GM10847 (cell line): ENCODE data around the gene RDH16.

Source experiments
- POLR2A ChIP-seq: IDR thresholded peaks from 2 replicates; pipeline ENCODE4 v1.6.1; 2011; ENCODE audit not compliant: insufficient read length; ENCODE audit errors: extremely low read depth

The RDH16 gene, protein sequence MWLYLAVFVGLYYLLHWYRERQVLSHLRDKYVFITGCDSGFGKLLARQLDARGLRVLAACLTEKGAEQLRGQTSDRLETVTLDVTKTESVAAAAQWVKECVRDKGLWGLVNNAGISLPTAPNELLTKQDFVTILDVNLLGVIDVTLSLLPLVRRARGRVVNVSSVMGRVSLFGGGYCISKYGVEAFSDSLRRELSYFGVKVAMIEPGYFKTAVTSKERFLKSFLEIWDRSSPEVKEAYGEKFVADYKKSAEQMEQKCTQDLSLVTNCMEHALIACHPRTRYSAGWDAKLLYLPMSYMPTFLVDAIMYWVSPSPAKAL

GRCh38 chr12:56957229-56958052 is at the start of gene RDH16:
Gene RDH16 (minus strand): TSS chr12:56957608. CDS start chr12:56957462, 146 bp downstream.
- no peak for TF ChIP-seq POLR2A

GRCh38 chr12:57006809-57007475 is 49.5 kb upstream of the RDH16 start:
- TF ChIP-seq POLR2A, result no peak

GRCh38 chr12:57005980-57006808 is 48.8 kb upstream of the RDH16 start, which contains the start of gene ZBTB39:
Gene ZBTB39 (minus strand): TSS chr12:57006546. CDS start chr12:57004917, 1,629 bp downstream.
- TF ChIP-seq POLR2A, result peak; percentile 65

- TF ChIP-seq POLR2A, result no peak
Observed at GRCh38 chr12:57004651-57005050, 47.2 kb upstream of the RDH16 start.

DNA sequence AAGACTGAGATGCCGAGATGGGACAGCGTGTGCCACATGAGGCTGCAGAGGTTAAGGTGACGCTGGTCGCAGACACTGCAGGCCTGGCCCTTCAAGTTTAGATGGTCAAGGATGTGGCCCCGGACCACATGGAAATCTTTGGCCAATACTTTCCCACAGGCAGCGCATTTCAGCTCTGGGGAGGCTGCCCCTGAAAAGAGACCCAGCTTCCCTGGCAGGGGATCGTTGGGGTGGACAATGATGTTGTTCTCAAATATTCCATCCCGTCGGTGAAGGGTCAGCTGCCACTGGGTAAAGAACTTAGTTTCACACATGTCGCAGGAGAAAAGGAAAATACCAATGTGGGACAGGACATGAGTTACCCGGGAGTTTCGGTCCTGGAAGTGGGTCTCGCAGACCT is 46.0 kb upstream of the RDH16 start:
- no peak for TF ChIP-seq POLR2A

DNA sequence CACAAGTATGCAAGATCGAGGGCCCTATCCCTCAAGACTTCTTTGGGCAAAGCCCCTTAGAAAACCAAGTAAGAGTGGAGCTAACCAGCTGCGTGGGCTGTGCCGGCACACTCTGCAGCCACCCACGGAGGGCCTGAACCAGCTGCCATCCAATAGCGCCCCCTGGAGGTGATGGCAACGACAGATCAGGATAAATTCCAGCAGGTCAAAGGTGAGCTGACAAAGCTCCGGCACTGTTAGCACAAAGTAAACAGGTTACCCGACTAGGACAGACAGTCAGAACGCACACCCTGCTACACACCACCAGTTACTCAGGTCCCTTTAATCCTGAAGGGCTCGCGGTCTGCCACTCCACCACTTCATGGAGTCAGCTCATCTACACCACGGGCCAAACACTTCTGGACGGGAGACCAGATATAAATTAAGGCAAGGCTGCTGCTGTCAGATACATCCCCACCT is 44.1 kb upstream of the RDH16 start:
- no peak for TF ChIP-seq POLR2A

- no peak for TF ChIP-seq POLR2A
Observed at GRCh38 chr12:57000393-57000792, 43.0 kb upstream of the RDH16 start.

GRCh38 chr12:56999456-56999855 is 42.0 kb upstream of the RDH16 start:
- TF ChIP-seq POLR2A, result no peak

- no peak for TF ChIP-seq POLR2A
Observed at GRCh38 chr12:56998981-56999380, 41.6 kb upstream of the RDH16 start.

GRCh38 chr12:56998316-56998715 is 40.9 kb upstream of the RDH16 start:
- no peak for TF ChIP-seq POLR2A

- TF ChIP-seq POLR2A, result no peak
Observed at GRCh38 chr12:56996793-56997545, 39.6 kb upstream of the RDH16 start.

DNA sequence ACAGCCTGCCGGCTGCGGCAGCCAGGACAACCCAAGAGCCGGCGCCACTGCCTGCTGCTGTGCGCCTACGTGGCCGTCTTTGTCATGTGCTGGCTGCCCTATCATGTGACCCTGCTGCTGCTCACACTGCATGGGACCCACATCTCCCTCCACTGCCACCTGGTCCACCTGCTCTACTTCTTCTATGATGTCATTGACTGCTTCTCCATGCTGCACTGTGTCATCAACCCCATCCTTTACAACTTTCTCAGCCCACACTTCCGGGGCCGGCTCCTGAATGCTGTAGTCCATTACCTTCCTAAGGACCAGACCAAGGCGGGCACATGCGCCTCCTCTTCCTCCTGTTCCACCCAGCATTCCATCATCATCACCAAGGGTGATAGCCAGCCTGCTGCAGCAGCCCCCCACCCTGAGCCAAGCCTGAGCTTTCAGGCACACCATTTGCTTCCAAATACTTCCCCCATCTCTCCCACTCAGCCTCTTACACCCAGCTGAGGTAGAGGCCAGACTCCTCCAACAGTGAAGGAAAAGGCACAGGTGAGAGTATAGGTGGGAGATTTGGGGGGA is 38.6 kb upstream of the RDH16 start:
- no peak for TF ChIP-seq POLR2A

DNA sequence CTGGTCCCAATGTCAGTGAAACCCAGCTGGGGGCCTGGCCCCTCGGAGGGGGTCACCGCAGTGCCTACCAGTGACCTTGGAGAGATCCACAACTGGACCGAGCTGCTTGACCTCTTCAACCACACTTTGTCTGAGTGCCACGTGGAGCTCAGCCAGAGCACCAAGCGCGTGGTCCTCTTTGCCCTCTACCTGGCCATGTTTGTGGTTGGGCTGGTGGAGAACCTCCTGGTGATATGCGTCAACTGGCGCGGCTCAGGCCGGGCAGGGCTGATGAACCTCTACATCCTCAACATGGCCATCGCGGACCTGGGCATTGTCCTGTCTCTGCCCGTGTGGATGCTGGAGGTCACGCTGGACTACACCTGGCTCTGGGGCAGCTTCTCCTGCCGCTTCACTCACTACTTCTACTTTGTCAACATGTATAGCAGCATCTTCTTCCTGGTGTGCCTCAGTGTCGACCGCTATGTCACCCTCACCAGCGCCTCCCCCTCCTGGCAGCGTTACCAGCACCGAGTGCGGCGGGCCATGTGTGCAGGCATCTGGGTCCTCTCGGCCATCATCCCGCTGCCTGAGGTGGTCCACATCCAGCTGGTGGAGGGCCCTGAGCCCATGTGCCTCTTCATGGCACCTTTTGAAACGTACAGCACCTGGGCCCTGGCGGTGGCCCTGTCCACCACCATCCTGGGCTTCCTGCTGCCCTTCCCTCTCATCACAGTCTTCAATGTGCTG is 38.0 kb upstream of the RDH16 start:
- TF ChIP-seq POLR2A, result no peak
